Measurements from ENCODE around the gene CD300LG. TPM values are rescaled to one million over a fixed set of nuclear protein-coding genes. Genes with fewer than 3 reads are reported as not detected.
A peak's percentile ranks its signal among the peaks of the same experiment; 100 is the strongest.

The CD300LG gene
- total and polyA plus RNA-seq, 4 donors = 1.1 to 6.8 (median 2.5) TPM

GRCh38 chr17:43906951-43907424 is 60.0 kb downstream of the CD300LG start:
- Histone ChIP-seq H3K9ac (ENCODE audit: insufficient read depth in 1 of 2, low read length in 2 of 2) (peak overlapping the region in 1 of 2 donors; percentile 32), H3K4me3 (peak overlapping the region; percentile 22), H3K36me3 (ENCODE audit: control insufficient read depth in 4 of 4, insufficient read depth in 4 of 4, low read length in 4 of 4) (no peaks in the 10 kb centered on the region), H3K4me1 (ENCODE audit: control insufficient read depth in 5 of 5, insufficient read depth in 5 of 5, low read length in 5 of 5) (peaks cover 0 to 21% (median 16%) of the 10 kb centered on the region in 5 donors), H3K27me3 (ENCODE audit: control insufficient read depth in 3 of 3, insufficient read depth in 3 of 3, low read length in 2 of 3) (peaks cover 0 to 11% (median 6%) of the 10 kb centered on the region in 3 donors), H3K9me3 (ENCODE audit: control insufficient read depth in 4 of 4, insufficient read depth in 3 of 4, low read length in 3 of 4) (no peaks in the 10 kb centered on the region), H3K27ac (ENCODE audit: low read depth in 1 of 2, low read length in 1 of 2) (peak overlapping the region; percentile 15 to 55)
- no peak for TF ChIP-seq CTCF (IDR thresholded peaks at IDR 0.05; ENCODE audit: control extremely low read depth, extremely low read depth)
- DNase-seq (peak in 2 of 3 donors; percentile 26 to 34), ATAC-seq (ENCODE audit: insufficient read depth, low FRiP score) (no peak)
- 1 to 2% methylated on average over 29 of the region's 29 CpGs for WGBS, 2 donors

GRCh38 chr17:43907425-43907981 is 60.5 kb downstream of the CD300LG start, which contains the start of gene MPP2:
TSS of gene MPP2 (minus strand) at chr17:43907536. CDS start at chr17:43904460, 3,076 bp downstream.
- peaks cover 0 to 12% (median 6%) of the 10 kb centered on the region in 3 donors for H3K27me3 ChIP-seq (ENCODE audit: control insufficient read depth in 3 of 3, insufficient read depth in 3 of 3, low read length in 2 of 3)
- no peaks in the 10 kb centered on the region for H3K9me3 ChIP-seq (ENCODE audit: control insufficient read depth in 4 of 4, insufficient read depth in 3 of 4, low read length in 3 of 4)
- TF ChIP-seq CTCF (IDR thresholded peaks at IDR 0.05; ENCODE audit: control extremely low read depth, extremely low read depth) = no peak
- peaks cover 0 to 21% (median 16%) of the 10 kb centered on the region in 5 donors for H3K4me1 ChIP-seq (ENCODE audit: control insufficient read depth in 5 of 5, insufficient read depth in 5 of 5, low read length in 5 of 5)
- peak within 1 kb of the TSS; percentile 22 for H3K4me3 ChIP-seq
- ATAC-seq (ENCODE audit: insufficient read depth, low FRiP score) = peak; percentile 23
- peak within 1 kb of the TSS in 1 of 2 donors; percentile 32 for H3K9ac ChIP-seq (ENCODE audit: insufficient read depth in 1 of 2, low read length in 2 of 2)
- DNase-seq = peak; percentile 88 to 92 (median 88)
- peak within 1 kb of the TSS; percentile 15 to 55 for H3K27ac ChIP-seq (ENCODE audit: low read depth in 1 of 2, low read length in 1 of 2)
- no peaks in the 10 kb centered on the region for H3K36me3 ChIP-seq (ENCODE audit: control insufficient read depth in 4 of 4, insufficient read depth in 4 of 4, low read length in 4 of 4)
- 1% methylated on average over 35 to 36 of the region's 36 CpGs for WGBS, 2 donors

GRCh38 chr17:43907998-43908721 is 61.2 kb downstream of the CD300LG start:
- H3K27me3 ChIP-seq (ENCODE audit: control insufficient read depth in 3 of 3, insufficient read depth in 3 of 3, low read length in 2 of 3) = peaks cover 0 to 17% (median 10%) of the 10 kb centered on the region in 3 donors
- H3K4me3 ChIP-seq = no peak overlapping the region
- DNase-seq (peak; percentile 78 to 86 (median 85)), ATAC-seq (ENCODE audit: insufficient read depth, low FRiP score) (peak; percentile 28)
- no peaks in the 10 kb centered on the region for H3K9me3 ChIP-seq (ENCODE audit: control insufficient read depth in 4 of 4, insufficient read depth in 3 of 4, low read length in 3 of 4)
- H3K36me3 ChIP-seq (ENCODE audit: control insufficient read depth in 4 of 4, insufficient read depth in 4 of 4, low read length in 4 of 4) = no peaks in the 10 kb centered on the region
- WGBS, 2 donors = 23 to 27% methylated on average over 26 of the region's 26 CpGs
- TF ChIP-seq CTCF (IDR thresholded peaks at IDR 0.05; ENCODE audit: control extremely low read depth, extremely low read depth) = no peak
- H3K9ac ChIP-seq (ENCODE audit: insufficient read depth in 1 of 2, low read length in 2 of 2) = no peak overlapping the region
- peaks cover 0 to 27% (median 16%) of the 10 kb centered on the region in 5 donors for H3K4me1 ChIP-seq (ENCODE audit: control insufficient read depth in 5 of 5, insufficient read depth in 5 of 5, low read length in 5 of 5)
- peak overlapping the region in 1 of 2 donors; percentile 55 for H3K27ac ChIP-seq (ENCODE audit: low read depth in 1 of 2, low read length in 1 of 2)
